ENCODE data around the gene PLA2G4B. TPM values are rescaled to one million over a fixed set of nuclear protein-coding genes. Genes with fewer than 3 reads are reported as not detected.

The PLA2G4B gene
- total RNA-seq, 1 experiment from 2014 or later: 7.8 TPM

GRCh38 chr15:41874736-41875135 is 36.1 kb downstream of the PLA2G4B start:
- no peak for DNase-seq
- Histone ChIP-seq H3K9me3 (ENCODE audit: insufficient read depth, low read depth) (no peaks in the 10 kb centered on the region), H3K36me3 (ENCODE audit: low read depth) (no peaks in the 10 kb centered on the region), H3K4me3 (no peak overlapping the region), H3K27me3 (ENCODE audit: insufficient read depth, low read depth) (no peaks in the 10 kb centered on the region), H3K4me1 (replicated peaks; ENCODE audit: insufficient read depth) (no peaks in the 10 kb centered on the region), H3F3A (ENCODE audit: insufficient read depth, low read depth) (no peaks in the 10 kb centered on the region), H4K20me1 (ENCODE audit: insufficient read depth) (no peaks in the 10 kb centered on the region), H3K4me2 (no peak overlapping the region), H3K27ac (no peak overlapping the region), H3K79me2 (ENCODE audit: low read depth) (no peaks in the 10 kb centered on the region), H3K9me2 (ENCODE audit: insufficient read depth) (no peaks in the 10 kb centered on the region), H2AFZ (no peak overlapping the region)
- TF ChIP-seq CTCF (conservative IDR thresholded peaks at IDR 0.05): no peak
- no TSS peak for BruUV-seq (replicated peaks)
- intact Hi-C loops (cut with micrococcal nuclease; ENCODE audit: unreplicated experiment): no loop called here
- ChIA-PET POLR2A (ENCODE audit: unreplicated experiment) (no interaction called here), CTCF (no interaction called here)

GRCh38 chr15:41876007-41876406 is 37.4 kb downstream of the PLA2G4B start:
- TF ChIP-seq EZH2 (IDR thresholded peaks at IDR 0.05; ENCODE audit: low read depth) (no peak), CTCF (conservative IDR thresholded peaks at IDR 0.05) (no peak)
- Histone ChIP-seq H3K27ac (no peak overlapping the region), H4K20me1 (ENCODE audit: insufficient read depth) (no peaks in the 10 kb centered on the region), H3K9me2 (ENCODE audit: insufficient read depth) (no peaks in the 10 kb centered on the region), H3K27me3 (ENCODE audit: insufficient read depth, low read depth) (no peaks in the 10 kb centered on the region), H3F3A (ENCODE audit: insufficient read depth, low read depth) (no peaks in the 10 kb centered on the region), H3K4me3 (no peak overlapping the region), H2AFZ (no peak overlapping the region), H3K36me3 (ENCODE audit: low read depth) (no peaks in the 10 kb centered on the region), H3K9me3 (ENCODE audit: insufficient read depth, low read depth) (no peaks in the 10 kb centered on the region), H3K79me2 (ENCODE audit: low read depth) (no peaks in the 10 kb centered on the region), H3K4me1 (replicated peaks; ENCODE audit: insufficient read depth) (no peaks in the 10 kb centered on the region), H3K4me2 (no peak overlapping the region)
- intact Hi-C loops (cut with micrococcal nuclease; ENCODE audit: unreplicated experiment): no loop called here
- ChIA-PET POLR2A (ENCODE audit: unreplicated experiment) (no interaction called here), CTCF (no interaction called here)
- no TSS peak for BruUV-seq (replicated peaks)
- DNase-seq: no peak

DNA sequence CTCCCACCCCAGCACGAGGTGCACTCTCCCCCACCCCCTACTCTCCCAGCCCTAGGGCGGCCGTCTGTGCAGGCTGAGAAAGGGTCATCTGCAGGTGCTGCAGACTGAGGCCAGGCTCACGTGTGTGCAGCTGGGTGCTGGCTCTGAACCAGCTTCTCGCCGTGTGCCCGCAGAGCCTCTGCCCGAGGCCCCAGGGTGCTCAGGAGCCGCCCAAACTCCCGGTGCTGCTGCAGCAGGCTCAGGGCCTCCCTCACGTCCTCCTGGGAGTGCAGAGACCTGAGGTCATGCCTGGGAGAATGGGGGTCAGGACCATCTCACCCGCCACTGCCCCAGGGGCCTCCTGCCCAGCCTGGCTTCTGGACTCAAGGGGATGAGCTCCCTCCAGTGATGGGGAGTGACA is 38.0 kb downstream of the PLA2G4B start:
- ChIA-PET CTCF (no interaction called here), POLR2A (ENCODE audit: unreplicated experiment) (no interaction called here)
- H3K27ac ChIP-seq: no peak overlapping the region
- H3K4me1 ChIP-seq (replicated peaks; ENCODE audit: insufficient read depth): no peaks in the 10 kb centered on the region
- H3K4me2 ChIP-seq: no peak overlapping the region
- no peaks in the 10 kb centered on the region for H3K9me3 ChIP-seq (ENCODE audit: insufficient read depth, low read depth)
- intact Hi-C loops (cut with micrococcal nuclease; ENCODE audit: unreplicated experiment): no loop called here
- no peaks in the 10 kb centered on the region for H3F3A ChIP-seq (ENCODE audit: insufficient read depth, low read depth)
- H4K20me1 ChIP-seq (ENCODE audit: insufficient read depth): no peaks in the 10 kb centered on the region
- TF ChIP-seq EZH2 (IDR thresholded peaks at IDR 0.05; ENCODE audit: low read depth) (no peak), CTCF (conservative IDR thresholded peaks at IDR 0.05) (no peak)
- H3K27me3 ChIP-seq (ENCODE audit: insufficient read depth, low read depth): no peaks in the 10 kb centered on the region
- H2AFZ ChIP-seq: no peak overlapping the region
- BruUV-seq (replicated peaks): no TSS peak
- H3K4me3 ChIP-seq: no peak overlapping the region
- no peak for DNase-seq
- no peaks in the 10 kb centered on the region for H3K36me3 ChIP-seq (ENCODE audit: low read depth)
- no peaks in the 10 kb centered on the region for H3K79me2 ChIP-seq (ENCODE audit: low read depth)
- H3K9me2 ChIP-seq (ENCODE audit: insufficient read depth): no peaks in the 10 kb centered on the region

All from PC-9 (cell line).